Measurements from ENCODE around the gene CCL28. TPM values are rescaled to one million over a fixed set of nuclear protein-coding genes. Genes with fewer than 3 reads are reported as not detected.
A peak's percentile ranks its signal among the peaks of the same experiment; 100 is the strongest.

The CCL28 gene
- total RNA-seq, 1 experiment from 2014 or later: 4.2 TPM

DNA sequence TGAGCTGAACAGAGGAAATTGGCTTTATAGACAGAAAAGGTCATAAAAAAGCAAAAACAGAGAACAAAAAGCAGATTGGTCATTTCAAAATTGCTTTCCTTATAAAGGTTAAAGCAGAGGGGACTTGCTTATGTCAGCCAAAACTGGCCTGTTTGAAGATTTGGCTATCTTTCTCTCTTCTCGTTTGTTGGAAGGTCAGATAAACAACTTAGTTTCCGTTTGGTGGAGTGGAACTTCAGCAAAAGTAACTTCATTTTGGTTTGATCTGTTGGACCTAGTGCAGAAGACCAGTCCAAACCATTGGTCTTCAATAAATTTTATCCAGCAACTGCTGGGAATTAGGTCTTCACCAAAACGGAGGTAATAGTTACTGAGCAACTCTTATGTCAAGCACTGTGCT lies 53.9 kb downstream of the CCL28 start:
- DNase-seq (ENCODE audit: low spot score): no peak

DNA sequence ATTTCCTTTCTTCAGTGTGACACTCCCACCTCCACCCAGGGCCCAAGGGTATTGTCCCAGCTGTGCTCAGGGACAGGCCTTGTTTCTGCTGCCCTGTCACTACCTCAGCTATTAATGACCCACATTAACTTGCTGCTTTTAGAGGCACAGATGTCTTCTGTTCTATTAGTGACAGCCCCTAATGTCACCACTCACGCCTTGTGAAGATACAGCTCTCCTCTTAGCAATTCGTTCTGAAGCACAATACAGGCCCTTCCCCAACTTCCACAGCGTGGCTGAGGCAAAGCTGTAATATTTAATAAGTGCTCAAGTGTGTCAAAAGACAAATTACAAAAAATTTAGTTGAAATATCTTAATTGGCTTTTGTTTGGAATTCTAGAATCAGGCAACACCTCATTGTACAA lies 54.3 kb downstream of the CCL28 start:
- no peak for DNase-seq (ENCODE audit: low spot score)

DNA sequence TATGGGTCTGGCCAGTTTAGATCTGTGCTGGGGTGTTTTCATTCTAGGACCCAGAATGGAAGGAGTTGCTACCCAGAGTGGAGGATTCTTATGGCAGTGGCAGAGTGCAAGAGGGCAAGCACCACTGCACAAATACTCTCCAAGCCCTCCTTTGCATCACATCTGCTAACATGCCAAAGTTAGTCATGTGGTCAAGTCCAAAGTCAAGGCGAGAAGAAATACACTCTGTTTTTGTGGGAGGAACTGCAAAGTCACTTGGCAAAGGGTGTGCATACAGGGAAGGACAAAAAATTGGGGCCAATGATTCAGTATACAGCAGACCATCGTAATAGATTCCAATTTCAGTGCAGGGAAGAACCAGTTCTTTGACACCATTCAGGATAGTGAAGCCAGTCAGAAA lies 55.1 kb downstream of the CCL28 start:
- no peak for DNase-seq (ENCODE audit: low spot score)

DNA sequence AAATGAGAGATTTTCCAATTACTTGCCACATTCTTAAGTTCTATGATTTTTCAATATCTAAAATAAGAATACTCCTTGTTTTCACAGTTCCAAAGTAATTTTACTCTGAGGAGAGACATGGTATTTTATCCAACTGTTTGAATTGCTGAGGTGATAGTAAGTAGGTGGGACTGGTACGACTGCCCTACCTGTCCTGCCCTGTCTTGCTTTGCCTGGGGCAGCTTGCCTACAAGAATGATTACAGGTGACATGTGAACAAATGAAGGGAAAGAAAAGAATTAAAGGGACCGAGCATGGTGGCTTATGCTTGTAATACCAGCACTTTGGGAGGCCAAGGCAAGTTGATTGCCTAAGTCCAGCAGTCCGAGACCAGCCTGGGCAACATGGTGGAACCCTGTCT lies 57.4 kb downstream of the CCL28 start:
- no peak for DNase-seq (ENCODE audit: low spot score)

DNA sequence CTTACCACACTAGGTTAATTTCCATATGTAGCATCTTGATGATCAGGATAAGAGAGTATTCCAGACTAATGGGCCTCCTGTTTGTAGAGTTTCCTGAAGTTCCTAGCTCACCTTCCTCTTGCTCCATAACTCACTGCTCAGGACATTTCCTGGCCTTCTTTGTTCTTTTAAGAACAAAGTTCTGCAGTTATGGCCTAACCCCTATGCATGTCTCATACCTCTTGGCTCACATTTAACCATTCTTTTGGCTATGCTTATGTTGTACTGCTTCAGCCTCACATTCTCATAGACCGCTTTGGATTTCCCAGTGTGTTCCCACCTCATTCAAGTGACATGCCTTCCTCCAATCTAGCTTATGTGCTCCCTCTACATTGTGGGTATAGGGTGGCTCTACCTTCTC lies 58.5 kb downstream of the CCL28 start:
- no peak for DNase-seq (ENCODE audit: low spot score)

DNA sequence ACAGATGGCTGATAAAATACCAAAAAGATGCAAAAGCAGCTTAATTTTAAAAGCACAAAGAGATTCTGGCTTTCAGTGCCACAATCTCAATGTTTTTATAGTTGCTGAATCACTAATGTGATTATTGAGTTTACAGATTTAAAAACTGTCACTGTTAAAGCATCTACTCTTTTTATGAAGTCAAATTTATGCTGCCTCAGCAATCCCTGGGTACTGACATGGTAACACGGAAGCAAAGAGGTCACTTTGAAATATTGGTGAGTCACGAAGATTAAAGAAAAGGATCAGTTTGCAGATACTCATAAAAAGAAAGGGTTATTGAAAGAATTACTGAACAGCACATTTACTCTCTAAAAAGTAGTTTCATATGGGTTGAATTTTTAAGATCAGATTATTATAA lies 59.3 kb downstream of the CCL28 start:
- DNase-seq (ENCODE audit: low spot score): no peak

DNA sequence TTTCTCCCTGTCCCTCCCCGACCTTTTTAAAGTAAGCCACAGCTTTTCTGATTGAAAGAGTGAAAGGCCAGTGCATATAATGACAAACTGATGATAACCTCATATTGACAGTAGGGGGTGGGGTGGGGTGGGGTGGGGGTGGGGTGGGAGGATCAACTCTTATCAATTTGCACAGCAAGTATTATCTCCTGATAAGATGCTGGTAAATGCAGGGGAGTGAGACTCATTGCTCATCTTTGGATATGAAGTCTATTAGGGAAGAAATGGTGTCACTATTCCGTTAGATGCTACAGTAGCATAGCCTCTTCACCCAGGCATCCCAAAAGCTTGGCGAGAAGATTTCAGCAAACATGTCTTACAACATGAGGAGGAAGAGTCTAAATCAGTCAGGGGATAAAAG lies 60.1 kb downstream of the CCL28 start:
- no peak for DNase-seq (ENCODE audit: low spot score)

DNA sequence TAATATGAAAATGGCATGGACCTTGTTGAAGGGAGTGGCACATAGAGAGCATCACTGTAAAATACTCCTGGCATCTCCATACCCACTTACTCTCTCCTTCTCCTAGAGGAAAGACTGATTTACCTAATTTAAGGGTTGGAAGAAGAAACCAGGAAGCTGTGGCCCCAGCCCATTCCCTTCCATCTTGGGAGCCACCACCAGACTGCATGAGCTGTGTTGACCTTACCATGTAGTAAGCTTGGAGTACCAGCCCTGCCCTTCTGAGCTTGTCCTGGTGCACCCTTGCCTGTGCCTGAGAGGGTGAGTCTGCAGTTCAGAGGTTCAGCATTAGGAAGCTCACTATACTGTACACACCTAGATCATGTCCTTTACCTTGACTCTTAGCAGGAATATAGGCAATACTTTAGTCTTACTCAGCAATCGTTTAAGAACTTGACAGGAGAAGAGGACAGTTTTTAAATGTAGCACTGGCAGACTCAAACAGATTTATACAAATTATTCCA lies 63.3 kb downstream of the CCL28 start:
- no peak for DNase-seq (ENCODE audit: low spot score)

DNA sequence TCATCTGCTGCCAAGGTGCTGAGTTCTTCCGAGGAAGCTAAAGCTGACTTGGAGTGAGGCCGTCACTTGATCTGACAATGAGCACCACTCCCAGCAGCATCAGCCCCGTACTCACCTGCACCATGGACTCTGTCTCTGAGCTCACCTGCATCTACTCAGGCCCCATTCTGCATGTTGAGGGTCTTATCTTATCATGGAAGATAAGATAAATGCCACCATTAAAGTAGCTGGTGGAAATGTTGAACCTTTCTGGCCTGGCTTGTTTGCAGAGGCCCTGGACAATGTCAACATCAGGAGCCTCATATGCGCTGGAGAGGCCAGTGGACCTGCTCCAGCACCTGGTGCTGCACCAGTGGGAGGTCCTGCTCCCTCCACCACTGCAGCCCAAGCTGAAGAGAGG lies 64.0 kb downstream of the CCL28 start:
- no peak for DNase-seq (ENCODE audit: low spot score)

DNA sequence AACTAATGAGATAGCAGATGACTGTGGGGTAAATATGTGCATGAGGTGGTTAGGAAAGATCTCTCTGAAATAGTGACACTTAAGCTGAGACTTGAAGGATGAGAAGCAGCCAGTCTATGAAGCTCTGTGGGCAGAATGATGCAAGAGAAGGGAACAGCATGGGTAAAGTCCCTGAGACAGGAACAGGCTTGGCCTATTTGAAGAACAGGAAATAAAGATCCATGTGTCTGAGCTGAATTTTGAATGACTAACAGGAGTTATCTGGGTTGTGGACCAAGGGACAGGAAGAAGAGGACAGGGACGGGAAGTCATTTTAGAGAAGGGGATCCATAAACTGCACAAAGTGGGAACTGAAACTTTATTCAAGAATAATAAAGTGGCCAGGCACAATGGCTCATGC lies 73.3 kb downstream of the CCL28 start:
- no peak for DNase-seq (ENCODE audit: low spot score)

DNA sequence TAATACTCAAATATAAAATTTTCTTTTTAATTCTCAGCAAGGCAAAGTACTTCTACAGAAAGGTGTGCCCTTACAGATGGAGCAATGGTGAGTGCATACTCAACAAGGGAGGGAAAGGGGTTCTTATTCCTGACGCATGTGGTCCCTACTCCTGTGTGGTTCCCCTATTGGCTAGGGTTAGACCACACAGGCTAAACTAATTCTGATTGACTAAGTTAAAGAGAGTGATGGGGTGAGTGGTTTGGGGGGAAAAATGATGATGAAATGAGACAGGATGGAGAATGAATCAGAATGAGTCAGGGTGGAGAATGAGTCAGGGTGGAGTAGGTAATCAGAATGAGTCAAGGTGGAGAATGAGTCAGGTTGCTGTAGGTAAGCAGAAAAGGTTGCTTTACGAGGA lies 76.0 kb downstream of the CCL28 start:
- peak; percentile 6 for DNase-seq (ENCODE audit: low spot score)

DNA sequence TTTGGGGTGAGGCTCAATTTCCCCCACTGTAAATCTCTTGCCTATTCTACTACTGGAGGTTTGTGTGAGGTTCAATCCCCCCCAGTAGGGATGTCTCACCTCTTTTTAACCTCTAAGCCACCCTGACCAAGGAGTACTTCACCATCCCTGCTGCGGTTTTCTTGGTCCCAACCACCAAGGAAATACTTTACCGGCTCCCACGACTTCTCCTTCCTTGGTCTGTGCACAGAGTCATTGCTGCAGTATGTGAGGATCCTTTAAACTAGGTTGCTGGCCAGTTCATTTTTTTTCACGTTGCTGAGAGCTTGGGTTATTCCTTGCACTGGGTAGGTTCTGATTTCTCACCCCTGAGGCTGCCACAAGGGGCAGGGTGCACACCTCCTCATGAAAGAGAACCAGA lies 76.5 kb downstream of the CCL28 start:
- no peak for DNase-seq (ENCODE audit: low spot score)

DNA sequence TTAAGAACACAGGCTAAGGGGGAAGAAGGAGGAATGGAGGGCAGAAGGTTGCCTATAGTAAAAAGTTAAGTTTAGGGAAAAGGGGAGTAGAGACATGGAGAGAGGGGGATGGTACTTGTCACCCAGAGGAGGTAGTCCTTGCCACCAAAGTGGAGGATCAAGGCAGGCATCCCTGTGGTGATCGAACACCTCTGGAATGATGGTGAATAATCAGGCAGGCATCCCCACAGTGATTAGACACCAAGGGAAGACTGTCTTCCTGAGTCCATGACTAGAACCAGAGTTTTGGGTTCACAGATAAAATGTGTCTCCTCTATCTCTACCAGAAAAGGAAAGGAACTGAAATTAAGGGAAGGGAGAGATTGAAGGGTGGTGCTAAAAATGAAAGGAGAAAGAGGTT lies 79.8 kb downstream of the CCL28 start:
- no peak for DNase-seq (ENCODE audit: low spot score)

Other genes starting within 250 kb of the CCL28 start
- gene NIM1K, start 220.2 kb downstream of the CCL28 start, total RNA-seq (2014; rRNA removed; shearing (Covaris generic)): not detected in 2 replicates
- 50.6 and 51.4 TPM in 2 replicates for gene HMGCS1, start 99.0 kb downstream of the CCL28 start, total RNA-seq (2014; rRNA removed; shearing (Covaris generic))
- 9.0 and 14.9 TPM in 2 replicates for gene TMEM267, start 71.5 kb upstream of the CCL28 start, total RNA-seq (2014; rRNA removed; shearing (Covaris generic))
- 2.5 and 3.8 TPM in 2 replicates for gene C5orf34, start 102.8 kb upstream of the CCL28 start, total RNA-seq (2014; rRNA removed; shearing (Covaris generic))
- 77.0 and 92.9 TPM in 2 replicates for gene PAIP1, start 144.7 kb upstream of the CCL28 start, total RNA-seq (2014; rRNA removed; shearing (Covaris generic))
- gene NNT, start 190.8 kb upstream of the CCL28 start, total RNA-seq (2014; rRNA removed; shearing (Covaris generic)): 17.5 and 21.0 TPM in 2 replicates

Measured in HT-29 (cell line).